GM21528 (cell line): Measurements from ENCODE around the gene LTF.
"Not testable (repeated sequence)": the region's sequence is repeated elsewhere in the genome, so short reads cannot be mapped to it uniquely, and the experiment has no call there.

Experiments
- ATAC-seq: cut with Tn5 transposase; IDR thresholded peaks from one replicate; pipeline ENCODE4 v1.9.1; 2021; ENCODE audit warnings: mild to moderate bottlenecking, moderate library complexity; ENCODE audit not compliant: unreplicated experiment, low FRiP score

The LTF gene

GRCh38 chr3:46464326-46465195, at the start of gene LTF:
LTF (minus strand) TSS chr3:46464905; CDS start chr3:46464867, 38 bp downstream.
- ATAC-seq = no peak

DNA sequence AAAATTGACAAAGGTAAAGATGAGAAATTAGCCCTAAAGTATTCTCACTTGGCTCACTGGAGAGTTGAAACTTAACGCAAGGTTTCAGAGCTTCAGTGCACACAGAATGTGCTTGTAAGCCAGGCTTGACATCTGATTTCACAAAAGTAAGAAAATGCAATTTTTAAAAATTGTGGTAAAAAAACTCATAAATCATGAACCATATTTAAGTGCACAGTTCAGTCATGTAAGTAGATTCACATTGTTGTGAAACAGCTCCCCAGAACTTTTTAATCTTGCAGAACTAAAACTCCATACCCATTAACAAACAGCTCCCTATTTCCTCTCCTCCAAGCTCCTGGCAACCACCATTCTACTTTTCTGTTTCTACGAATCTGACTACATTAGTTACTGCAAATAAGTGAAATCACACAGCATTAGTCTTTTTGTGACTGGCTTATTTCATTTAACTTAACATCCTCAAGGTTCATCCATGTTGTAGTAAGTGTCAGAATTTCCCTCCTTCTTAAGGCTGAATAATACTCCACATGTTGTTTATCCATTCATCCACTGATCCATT, 47.6 kb upstream of the LTF start:
- no peak for ATAC-seq

DNA sequence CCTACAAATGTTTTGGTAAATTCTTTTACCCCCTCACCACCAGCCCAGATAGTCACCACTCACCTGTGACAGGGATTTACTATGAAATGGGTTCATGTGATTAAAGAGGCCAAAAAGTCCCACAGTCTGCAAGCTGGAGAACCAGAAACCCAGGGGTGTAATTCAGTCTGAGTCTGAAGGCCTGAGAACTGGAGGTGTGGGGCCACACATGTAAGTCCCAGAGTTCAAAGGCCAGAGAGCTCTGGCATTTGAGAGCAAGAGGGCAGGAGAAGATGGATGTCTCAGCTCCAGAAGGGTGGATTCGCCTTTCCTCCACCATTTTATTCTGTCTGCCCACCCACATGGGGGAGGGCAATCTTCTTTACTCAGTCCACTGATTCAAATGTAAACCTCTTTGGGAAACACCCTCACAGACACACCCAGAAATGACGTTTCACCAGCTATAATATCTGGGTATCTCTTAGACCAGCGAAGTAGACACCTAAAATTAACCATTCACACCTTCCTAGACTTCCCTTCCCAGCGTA, 45.0 kb upstream of the LTF start:
- ATAC-seq = no peak

- ATAC-seq = no peak
Observed at GRCh38 chr3:46508850-46509591, 44.3 kb upstream of the LTF start.

DNA sequence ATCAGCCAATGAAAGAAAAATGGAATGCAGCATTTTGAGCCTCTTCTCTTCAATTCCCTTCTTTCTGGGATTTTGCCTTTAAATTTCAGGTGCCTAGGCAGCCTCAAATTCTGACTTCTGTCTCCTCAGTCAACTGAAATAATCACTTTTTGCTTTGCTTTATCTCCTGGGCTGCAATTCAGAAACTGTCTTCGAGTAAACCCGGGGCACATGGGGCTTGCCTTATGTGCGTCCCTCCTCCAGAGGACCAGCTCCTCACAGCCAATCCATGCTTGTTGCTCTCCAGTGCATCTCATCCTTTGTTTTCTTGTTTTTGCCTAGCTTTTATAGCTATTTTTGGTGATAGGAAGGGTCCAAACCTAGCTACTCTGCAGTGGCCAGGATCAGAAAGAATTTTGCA, 41.8 kb upstream of the LTF start:
- ATAC-seq = no peak

DNA sequence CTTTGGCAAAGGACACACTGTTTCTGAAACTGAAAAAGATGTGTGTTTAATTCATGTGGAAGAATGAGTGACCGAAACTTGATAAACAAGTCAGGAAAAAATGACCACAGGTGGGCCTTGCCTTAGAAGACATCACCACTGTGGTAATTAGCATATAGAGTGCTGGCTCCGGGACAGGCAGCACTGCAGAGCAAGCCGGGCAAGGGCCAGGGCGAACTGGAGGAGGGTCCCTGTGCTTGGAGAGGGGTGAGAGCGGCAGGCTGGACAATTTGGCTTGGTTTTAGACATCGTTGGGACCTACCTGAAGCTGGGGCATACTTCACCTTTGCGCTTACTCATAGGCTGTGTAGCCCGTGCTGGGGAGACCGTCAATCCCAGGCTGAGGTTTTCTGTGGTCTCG, 41.2 kb upstream of the LTF start:
- no peak for ATAC-seq

- ATAC-seq = no peak
Observed at GRCh38 chr3:46504789-46505188, 40.1 kb upstream of the LTF start.

DNA sequence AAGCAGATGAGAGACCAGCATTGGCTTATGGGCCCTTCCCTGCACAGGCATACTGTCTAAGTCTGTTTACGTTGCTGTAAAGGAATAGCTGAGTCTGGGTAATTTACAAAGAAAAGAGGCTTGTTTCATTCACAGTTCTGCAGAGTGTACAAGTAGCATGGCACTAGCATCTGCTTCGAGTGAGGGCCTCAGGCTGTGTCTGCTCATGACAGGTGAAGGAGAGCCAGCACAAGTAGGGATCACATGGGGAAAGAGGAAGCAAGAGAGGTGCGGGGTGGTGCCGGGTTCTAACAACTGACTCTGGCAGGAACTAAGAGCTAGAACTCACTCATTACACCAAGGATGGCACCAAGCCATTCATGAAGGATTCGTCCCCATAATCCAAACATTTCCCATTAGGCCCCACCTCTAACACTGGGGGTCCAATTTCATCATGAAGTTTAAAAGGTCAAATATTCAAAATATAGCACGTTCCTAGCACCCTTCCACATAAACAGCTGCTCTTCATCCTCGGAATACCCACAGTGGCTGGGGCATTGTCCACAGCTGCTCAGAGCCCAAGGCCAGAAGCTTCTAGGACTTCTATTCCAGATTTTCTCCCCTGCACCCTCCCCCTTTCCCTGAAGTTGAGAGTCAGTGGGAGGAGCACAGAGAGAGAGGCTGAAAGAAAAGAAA, 38.6 kb upstream of the LTF start:
- ATAC-seq = no peak

DNA sequence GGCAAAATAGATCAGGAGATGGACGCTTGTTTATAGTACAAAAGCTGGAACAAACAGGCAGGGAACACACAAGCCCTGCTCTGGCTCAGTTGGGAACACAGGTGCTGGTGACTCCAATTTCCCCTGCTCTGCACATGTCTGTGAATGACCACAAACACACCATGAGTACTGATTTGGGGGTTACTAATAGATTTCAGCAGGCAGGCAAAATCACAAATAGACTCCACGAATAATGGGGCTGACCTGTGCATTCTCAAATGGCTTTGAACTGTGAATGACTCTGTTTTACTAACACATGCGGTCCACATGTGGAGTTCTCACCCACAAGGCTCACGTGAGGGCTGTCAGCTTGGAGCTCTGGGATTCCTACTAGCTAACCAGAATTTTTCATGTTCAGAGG, 37.0 kb upstream of the LTF start:
- no peak for ATAC-seq

GRCh38 chr3:46500656-46501635, 36.2 kb upstream of the LTF start:
- ATAC-seq = no peak

GRCh38 chr3:46498916-46499519, 34.3 kb upstream of the LTF start:
- ATAC-seq = no peak

GRCh38 chr3:46497556-46498265, 33.0 kb upstream of the LTF start, which contains the start of gene RTP3:
RTP3 (plus strand) TSS chr3:46497976; CDS start chr3:46498063, 87 bp downstream.
- ATAC-seq = no peak

DNA sequence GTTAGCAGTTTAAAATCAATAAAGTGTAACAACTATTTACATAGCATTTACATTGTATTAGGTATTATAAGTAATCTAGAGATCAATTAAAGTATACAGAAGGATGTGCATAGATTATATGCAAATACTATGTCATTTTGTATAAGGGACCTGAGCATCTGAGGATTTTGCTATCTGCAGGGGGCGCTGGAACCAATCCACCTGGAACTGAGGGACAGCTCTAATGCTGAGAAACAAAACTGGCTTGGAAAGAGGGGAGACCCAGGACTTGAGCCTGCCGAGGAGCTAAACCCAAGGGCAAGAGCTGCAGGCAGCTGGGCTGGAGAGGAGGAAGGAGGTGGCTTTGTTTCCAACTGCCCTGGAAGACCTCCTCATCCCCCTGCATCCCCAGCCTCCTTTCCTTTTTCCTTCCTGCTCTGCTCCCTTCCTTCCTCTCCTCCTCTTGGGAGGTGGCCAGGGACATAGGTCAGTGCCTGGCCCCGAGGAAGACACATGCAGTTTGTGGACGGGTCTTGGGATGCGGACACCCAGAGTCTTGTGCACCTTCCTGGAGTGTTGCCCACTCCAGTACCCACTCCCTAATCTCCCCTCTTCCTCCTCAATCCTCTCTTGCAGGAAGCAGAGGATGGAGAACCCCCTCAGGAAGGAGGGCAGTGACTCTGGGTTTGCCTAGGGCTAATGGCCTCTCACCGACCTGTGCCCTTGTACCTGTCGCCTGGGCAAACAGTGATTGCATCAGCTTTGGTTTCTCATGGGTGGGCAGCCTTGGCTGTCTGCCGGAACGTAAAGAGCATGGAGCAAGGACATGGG, 32.2 kb upstream of the LTF start:
- ATAC-seq = no peak

GRCh38 chr3:46495901-46496456, 31.3 kb upstream of the LTF start:
- no peak for ATAC-seq

DNA sequence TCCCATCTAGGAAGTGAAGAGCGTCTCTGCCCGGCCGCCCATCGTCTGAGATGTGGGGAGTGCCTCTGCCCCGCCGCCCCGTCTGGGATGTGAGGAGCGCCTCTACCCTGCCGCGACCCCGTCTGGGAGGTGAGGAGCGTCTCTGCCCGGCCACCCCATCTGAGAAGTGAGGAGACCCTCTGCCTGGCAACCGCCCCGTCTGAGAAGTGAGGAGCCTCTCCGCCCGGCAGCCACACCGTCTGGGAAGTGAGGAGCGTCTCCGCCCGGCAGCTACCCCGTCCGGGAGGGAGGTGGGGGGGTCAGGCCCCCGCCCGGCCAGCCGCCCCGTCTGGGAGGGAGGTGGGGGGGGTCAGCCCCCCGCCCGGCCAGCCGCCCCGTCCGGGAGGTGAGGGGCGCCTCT, 29.8 kb upstream of the LTF start:
- ATAC-seq = not testable (repeated sequence)

- ATAC-seq = no peak
Observed at GRCh38 chr3:46492890-46493547, 28.3 kb upstream of the LTF start.
